Astrocyte (in vitro differentiated cells and primary cell): ENCODE data around the gene LRBA.

Experiments used
- CTCF ChIP-seq: IDR thresholded peaks from 2 replicates; pipeline ENCODE4 v1.5.1; 2011; ENCODE audit warnings: low read depth, mild to moderate bottlenecking, inconsistent platforms, low read length, moderate library complexity; ENCODE audit not compliant: insufficient read depth
- EZH2 ChIP-seq: IDR thresholded peaks from 2 replicates; pipeline ENCODE4 v1.6.1; 2012; ENCODE audit warnings: mild to moderate bottlenecking, low read length, inconsistent platforms; ENCODE audit not compliant: insufficient read depth

- no peak for TF ChIP-seq CTCF
- TF ChIP-seq EZH2, result no peak
These were observed 33.8 kb upstream of the LRBA start for GRCh38 chr4:151048913-151049312.
